ENCODE measurements around the gene IL4I1. TPM values are rescaled to one million over a fixed set of nuclear protein-coding genes. Genes with fewer than 3 reads are reported as not detected.
A peak's percentile ranks its signal among the peaks of the same experiment; 100 is the strongest.

IL4I1 gene
- total and polyA plus RNA-seq, 7 donors, result 0.05 to 3.3 (median 0.39) TPM

DNA sequence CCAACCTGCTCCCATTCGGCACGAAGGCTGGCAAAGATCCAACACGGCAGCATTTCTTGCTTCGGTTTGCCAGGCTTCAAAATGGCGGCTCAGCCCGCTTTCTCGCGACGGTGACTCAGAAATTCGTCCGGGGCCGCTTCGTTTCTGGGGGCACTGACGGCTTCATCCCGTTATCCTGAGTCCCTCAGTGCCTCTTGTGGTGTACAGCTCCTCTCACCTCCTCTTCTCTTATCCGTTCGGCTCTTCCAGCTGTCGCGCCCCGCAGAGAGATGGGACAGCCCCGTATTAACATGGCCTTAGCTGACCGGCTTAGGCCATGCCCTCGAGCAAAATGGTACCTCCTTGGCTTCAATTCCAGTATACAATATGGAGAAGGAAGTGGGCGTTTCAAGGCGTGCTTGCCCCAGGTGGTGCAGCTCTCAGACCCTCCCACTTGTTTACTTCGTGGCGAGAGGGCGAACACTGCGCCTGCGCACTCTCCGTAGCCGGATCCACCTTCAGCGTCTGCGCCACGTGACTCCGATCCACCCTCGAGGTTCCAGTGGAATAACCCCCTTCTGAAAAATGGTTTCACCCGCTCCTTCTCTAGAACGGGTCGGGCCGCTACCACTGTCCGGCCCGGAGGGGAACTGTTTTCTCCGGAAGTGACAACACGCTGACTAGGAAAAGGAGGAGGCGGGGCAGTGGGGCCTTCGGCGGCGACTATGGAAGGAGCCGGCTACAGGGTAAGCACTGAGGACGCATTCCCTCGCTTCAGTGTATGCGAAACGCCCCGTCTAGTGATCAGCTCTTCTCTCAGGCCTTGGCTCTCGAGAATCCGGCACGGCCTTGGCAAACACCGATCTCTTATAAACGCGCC lies 19.4 kb downstream of the IL4I1 start, which contains the start of the genes AKT1S1 and TBC1D17:
AKT1S1 (minus strand) TSS at position 336 of the 859 bp plus-strand sequence. CDS start 4,060 bp downstream, outside the sequence.
TBC1D17 (plus strand) TSS at position 683 of the 859 bp plus-strand sequence; CDS start at position 705, 22 bp downstream.
- no peaks in the 10 kb centered on the region for H3K9me3 ChIP-seq
- DNase-seq (peak; percentile 98 to 100), ATAC-seq (peak; percentile 80 to 87 (median 84))
- 0 to 1% (median 0%) methylated on average over 61 of the region's 61 CpGs for WGBS, 3 donors
- intact Hi-C loops (cut with DNase I), result loop anchor here in 1 of 2 donors (5.0 kb wide), 1 partner anchor 380 kb away; the partner anchor contains the start of gene RPS11
- H3K36me3 ChIP-seq (ENCODE audit: insufficient read depth in 1 of 2, low read depth in 1 of 2), result peaks cover 0 to 50% of the 10 kb centered on the region in 2 donors
- peak within 1 kb of the TSS; percentile 69 for H3K4me3 ChIP-seq
- H3K27ac ChIP-seq, result peak within 1 kb of the TSS; percentile 92
- TF ChIP-seq, protein P1, sequence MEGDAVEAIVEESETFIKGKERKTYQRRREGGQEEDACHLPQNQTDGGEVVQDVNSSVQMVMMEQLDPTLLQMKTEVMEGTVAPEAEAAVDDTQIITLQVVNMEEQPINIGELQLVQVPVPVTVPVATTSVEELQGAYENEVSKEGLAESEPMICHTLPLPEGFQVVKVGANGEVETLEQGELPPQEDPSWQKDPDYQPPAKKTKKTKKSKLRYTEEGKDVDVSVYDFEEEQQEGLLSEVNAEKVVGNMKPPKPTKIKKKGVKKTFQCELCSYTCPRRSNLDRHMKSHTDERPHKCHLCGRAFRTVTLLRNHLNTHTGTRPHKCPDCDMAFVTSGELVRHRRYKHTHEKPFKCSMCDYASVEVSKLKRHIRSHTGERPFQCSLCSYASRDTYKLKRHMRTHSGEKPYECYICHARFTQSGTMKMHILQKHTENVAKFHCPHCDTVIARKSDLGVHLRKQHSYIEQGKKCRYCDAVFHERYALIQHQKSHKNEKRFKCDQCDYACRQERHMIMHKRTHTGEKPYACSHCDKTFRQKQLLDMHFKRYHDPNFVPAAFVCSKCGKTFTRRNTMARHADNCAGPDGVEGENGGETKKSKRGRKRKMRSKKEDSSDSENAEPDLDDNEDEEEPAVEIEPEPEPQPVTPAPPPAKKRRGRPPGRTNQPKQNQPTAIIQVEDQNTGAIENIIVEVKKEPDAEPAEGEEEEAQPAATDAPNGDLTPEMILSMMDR (IDR thresholded peaks at IDR 0.05), result no peak
- H3K27me3 ChIP-seq (ENCODE audit: insufficient read depth in 3 of 3, low read length in 2 of 3), result no peaks in the 10 kb centered on the region
- peaks cover 35% of the 10 kb centered on the region for H3K4me1 ChIP-seq

DNA sequence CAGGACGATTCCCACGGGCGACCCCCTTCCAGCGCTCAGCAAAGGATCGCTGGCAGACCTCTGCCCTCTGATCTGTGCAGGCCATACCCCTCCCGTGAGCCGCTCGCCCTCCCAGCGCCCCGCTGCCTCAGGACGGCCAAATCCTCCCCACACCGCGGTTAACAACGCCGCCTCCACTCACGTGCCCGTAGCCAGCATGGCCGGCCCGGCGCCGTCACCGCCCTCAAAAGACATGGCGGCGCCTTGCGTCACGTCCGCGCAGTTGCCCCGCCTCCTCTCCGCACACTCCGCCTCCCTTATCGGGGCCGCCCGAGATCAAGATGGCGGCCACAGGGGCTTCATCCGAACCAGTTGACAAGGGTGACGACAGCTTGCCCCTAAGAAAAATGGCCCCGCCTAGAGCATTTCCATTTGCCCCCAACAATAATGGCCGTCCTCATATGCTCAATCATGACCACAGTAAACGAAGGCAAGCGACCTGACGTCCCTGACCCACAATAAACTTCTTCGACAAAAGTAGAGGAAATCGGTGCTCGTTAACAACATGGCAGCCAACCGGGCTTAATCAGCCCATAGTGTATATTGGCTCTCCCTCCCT lies 20.2 kb downstream of the IL4I1 start:
- Histone ChIP-seq H3K4me1 (peaks cover 35% of the 10 kb centered on the region), H3K27ac (peak overlapping the region; percentile 92), H3K9me3 (no peaks in the 10 kb centered on the region), H3K4me3 (peak overlapping the region; percentile 69), H3K27me3 (ENCODE audit: insufficient read depth in 3 of 3, low read length in 2 of 3) (no peaks in the 10 kb centered on the region), H3K36me3 (ENCODE audit: insufficient read depth in 1 of 2, low read depth in 1 of 2) (peaks cover 0 to 48% of the 10 kb centered on the region in 2 donors)
- intact Hi-C loops (cut with DNase I), result loop anchor here in 1 of 2 donors (5.0 kb wide), 1 partner anchor 379 kb away; the partner anchor contains the start of gene RPS11
- TF ChIP-seq, protein P1 (IDR thresholded peaks at IDR 0.05), result no peak
- ATAC-seq (peak; percentile 76 to 80 (median 78)), DNase-seq (peak; percentile 98 to 99)
- WGBS, 3 donors, result 0 to 1% (median 0%) methylated on average over 46 of the region's 46 CpGs

DNA sequence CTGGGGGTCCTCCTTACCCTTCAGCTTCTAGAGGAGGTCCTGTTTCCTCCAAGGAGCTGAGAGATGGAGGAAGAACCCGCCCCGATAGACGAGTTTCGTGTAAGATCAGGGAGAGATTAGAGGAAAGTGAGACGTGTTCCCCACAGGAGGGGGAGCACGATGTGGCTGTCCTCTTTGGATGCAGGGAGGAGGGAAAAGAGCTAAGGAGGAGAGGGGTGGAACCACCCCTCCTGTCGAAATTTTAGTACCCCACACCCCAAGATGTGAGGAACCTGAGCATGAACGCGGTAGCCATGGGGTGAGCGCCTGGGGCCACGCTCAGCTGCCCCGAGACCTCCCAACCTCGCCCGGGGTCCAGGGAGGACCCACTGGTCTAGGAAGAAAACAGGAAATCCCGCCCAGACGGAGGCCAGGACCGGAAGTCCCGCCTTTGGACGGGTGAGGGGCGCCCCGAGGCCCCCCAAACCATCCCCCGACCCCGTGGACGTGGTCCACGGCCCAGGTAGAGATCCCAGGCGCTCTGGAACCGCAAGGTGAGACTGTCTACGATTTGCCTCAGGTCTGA lies 20.7 kb downstream of the IL4I1 start:
- Histone ChIP-seq H3K9me3 (no peaks in the 10 kb centered on the region), H3K27ac (peak overlapping the region; percentile 92), H3K4me1 (peaks cover 35% of the 10 kb centered on the region), H3K36me3 (ENCODE audit: insufficient read depth in 1 of 2, low read depth in 1 of 2) (peaks cover 0 to 48% of the 10 kb centered on the region in 2 donors), H3K4me3 (peak overlapping the region; percentile 69), H3K27me3 (ENCODE audit: insufficient read depth in 3 of 3, low read length in 2 of 3) (no peaks in the 10 kb centered on the region)
- intact Hi-C loops (cut with DNase I), result loop anchor here (2.0 to 5.0 kb wide), 2 partner anchors 57 to 379 kb away; partner anchors contain the start of genes MED25 (in 1 of the 2) and RPS11 (in 1 of the 2)
- peak in 1 of 4 donors; percentile 21 for ATAC-seq
- TF ChIP-seq, protein P1 (IDR thresholded peaks at IDR 0.05), result no peak
- DNase-seq, result peak; percentile 64 to 87
- WGBS, 3 donors, result 0 to 1% (median 1%) methylated on average over 23 to 28 of the region's 28 CpGs

DNA sequence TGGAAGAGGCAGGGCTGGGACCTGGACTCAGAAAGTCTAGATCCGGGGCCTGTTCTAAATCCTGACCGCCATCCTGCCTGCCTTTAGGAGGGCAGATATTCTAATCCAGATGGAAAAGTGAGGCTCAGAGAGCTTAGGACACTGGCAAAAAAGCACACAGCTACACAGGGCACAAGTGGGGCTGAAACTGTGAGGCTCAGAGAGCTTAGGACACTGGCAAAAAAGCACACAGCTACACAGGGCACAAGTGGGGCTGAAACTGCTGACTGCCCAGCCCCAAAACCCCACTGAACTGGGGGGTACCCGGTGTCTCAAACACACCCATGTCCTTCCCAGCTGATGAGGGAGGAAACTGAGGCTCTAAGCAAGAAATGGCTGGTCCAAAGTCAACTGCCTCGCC lies 21.5 kb downstream of the IL4I1 start:
- H3K4me1 ChIP-seq, result peaks cover 43% of the 10 kb centered on the region
- WGBS, 3 donors, result 82 to 89% (median 84%) methylated on average over 4 of the region's 4 CpGs
- H3K4me3 ChIP-seq, result peak overlapping the region; percentile 69
- H3K27ac ChIP-seq, result peak overlapping the region; percentile 92
- ATAC-seq (no peak), DNase-seq (no peak)
- intact Hi-C loops (cut with DNase I), result loop anchor here (2.0 to 5.0 kb wide), 2 partner anchors 56 to 378 kb away; partner anchors contain the start of genes MED25 (in 1 of the 2) and RPS11 (in 1 of the 2)
- H3K36me3 ChIP-seq (ENCODE audit: insufficient read depth in 1 of 2, low read depth in 1 of 2), result peaks cover 0 to 46% of the 10 kb centered on the region in 2 donors
- H3K9me3 ChIP-seq, result no peaks in the 10 kb centered on the region
- TF ChIP-seq, protein P1 (IDR thresholded peaks at IDR 0.05), result no peak
- no peaks in the 10 kb centered on the region for H3K27me3 ChIP-seq (ENCODE audit: insufficient read depth in 3 of 3, low read length in 2 of 3)
